ENCODE results near the gene RAB11FIP4. TPM values are rescaled to one million over a fixed set of nuclear protein-coding genes. Genes with fewer than 3 reads are reported as not detected.

The RAB11FIP4 gene
- total and polyA plus RNA-seq, 10 of the 15 experiments (the other 5 are each of a cell fraction or from before 2014, with no cell fraction given), result 1.4 to 27.0 (median 17.6) TPM

DNA sequence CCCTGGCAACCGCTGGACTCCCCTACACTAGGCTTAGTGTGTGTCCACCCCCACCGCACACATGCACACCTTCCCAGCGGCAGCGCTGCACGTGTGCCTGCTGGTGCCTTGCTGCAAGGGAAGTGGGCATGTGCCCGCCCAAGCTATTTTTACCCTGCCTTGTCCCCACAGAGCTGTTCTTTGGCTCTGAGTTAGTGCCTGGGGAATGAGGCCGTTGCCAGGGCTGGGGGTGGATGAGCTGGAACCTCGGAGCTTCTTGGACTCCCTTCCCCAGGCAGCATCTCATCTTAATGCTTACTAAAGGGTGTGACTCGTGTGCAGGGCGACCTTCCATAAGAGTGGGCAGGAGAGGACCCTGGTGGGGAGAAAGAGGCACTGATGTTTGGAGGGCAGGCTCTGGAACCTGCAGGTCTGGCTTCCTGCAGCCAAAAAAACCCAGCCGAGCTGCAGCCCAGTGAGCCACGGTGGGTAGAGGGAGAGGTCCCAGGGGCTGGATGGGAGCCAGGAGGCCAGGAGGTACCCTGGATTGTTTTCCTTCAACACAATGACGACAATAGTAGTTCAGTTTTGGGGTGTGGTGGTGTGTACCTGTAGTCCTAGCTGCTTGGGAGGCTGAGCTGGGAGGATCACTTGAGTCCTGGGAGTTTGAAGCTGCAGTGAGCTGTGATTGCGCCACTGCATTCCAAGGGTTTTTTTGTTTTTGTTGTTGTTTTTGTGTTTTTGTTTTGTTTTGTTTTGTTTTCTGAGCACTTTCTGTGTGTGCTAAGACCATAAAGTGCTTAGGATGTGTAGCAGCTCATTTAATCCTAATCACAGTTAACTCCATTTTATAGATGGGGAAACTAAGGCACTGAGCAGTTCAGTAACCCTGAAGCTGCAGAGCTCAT, 119.1 kb downstream of the RAB11FIP4 start:
- WGBS (ENCODE audit: insufficient coverage, insufficient replicate concordance, low lambda C conversion rate, missing lambda C conversion rate), result 75% methylated on average over 14 of the region's 14 CpGs
- Histone ChIP-seq H3K9ac (ENCODE audit: control insufficient read depth, insufficient read depth, low read length) (peak overlapping the region; percentile 48; the same call in 1 of the 2 replicates), H3K36me3 (ENCODE audit: control insufficient read depth in 2 of 2, insufficient read depth in 2 of 2, low read length in 1 of 2) (peaks cover 2 to 3% of the 10 kb centered on the region in 2 experiments; a peak in 2 of 4 replicates), H3K79me2 (ENCODE audit: control insufficient read depth, insufficient read depth, low read length) (peaks cover 16% of the 10 kb centered on the region), H3K27me3 (replicated peaks in 1 of 2; ENCODE audit: control insufficient read depth in 2 of 2, insufficient read depth in 2 of 2, low read length in 1 of 2) (no peaks in the 10 kb centered on the region), H3K4me2 (ENCODE audit: control insufficient read depth, insufficient read depth) (peak overlapping the region; percentile 98), H3K4me1 (ENCODE audit: control insufficient read depth, insufficient read depth, low read length) (peaks cover 27% of the 10 kb centered on the region), H3K27ac (ENCODE audit: control insufficient read depth, insufficient read depth) (no peak overlapping the region), H2AFZ (ENCODE audit: control insufficient read depth, low read depth, low read length) (peak overlapping the region; percentile 30; the same call in 1 of the 2 replicates), H4K20me1 (ENCODE audit: control insufficient read depth, insufficient read depth) (no peaks in the 10 kb centered on the region), H3K9me3 (replicated peaks; ENCODE audit: control insufficient read depth, insufficient read depth, low read length) (no peaks in the 10 kb centered on the region), H3K4me3 (no peak overlapping the region)
- SMC1A ChIA-PET (ENCODE audit: uncharacterized antibody, unreplicated experiment), result interaction anchor here (0.9 to 4.4 kb wide), 8 partner anchors 17 to 71 kb away, joined by 3 to 60 read pairs (median 4); no protein-coding TSS in a partner anchor
- ATAC-seq (no peak), DNase-seq (ENCODE audit: low read depth, low spot score) (no peak), FAIRE-seq (no peak)
- BruUV-seq (replicated peaks), result no TSS peak
- TF ChIP-seq BHLHE40 (IDR thresholded peaks at IDR 0.05; ENCODE audit: borderline replicate concordance in 1 of 2, low read depth in 2 of 2, low read length in 1 of 2) (0 out of 4 replicates have a peak, but pooled peaks of 1 of the 2 experiments have one; percentile 13), ESRRA (IDR thresholded peaks at IDR 0.05; ENCODE audit: low read length) (no peak)
- CTCF ChIA-PET, result interaction anchor here (0.7 to 4.0 kb wide), 11 partner anchors 11 to 332 kb away, joined by 3 to 23 read pairs (median 4); no protein-coding TSS in a partner anchor
- RAD21 ChIA-PET (ENCODE audit: unreplicated experiment), result interaction anchor here (0.8 to 4.7 kb wide), 6 partner anchors 14 to 74 kb away, joined by 3 to 61 read pairs (median 6); no protein-coding TSS in a partner anchor
- intact Hi-C loops (cut with micrococcal nuclease; ENCODE audit: unreplicated experiment), result no loop called here
- POLR2A ChIA-PET, result interaction anchor here (1.2 to 4.0 kb wide), 3 partner anchors 17 to 41 kb away, joined by 3 to 30 read pairs (median 28); no protein-coding TSS in a partner anchor
- in situ Hi-C loops (cut with MboI), result no loop called here

DNA sequence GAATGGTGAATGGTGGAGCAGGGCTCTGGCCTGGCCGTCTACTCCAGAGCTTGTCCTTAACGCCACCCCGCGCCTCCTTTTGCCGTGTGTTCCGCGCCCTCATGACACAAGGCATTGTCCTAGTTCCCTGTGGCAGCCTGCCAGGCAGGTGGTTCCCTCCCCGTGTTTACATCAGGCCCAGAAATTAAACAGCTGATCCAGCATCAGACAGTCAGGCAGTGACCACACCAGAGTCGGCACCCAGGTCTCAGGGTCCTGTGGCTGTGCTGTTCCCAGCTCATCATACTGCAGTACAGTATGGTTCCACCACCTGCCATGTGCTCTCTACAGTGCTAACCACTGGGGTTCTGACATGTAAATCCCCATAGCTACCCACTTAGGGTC, 119.7 kb downstream of the RAB11FIP4 start:
- WGBS (ENCODE audit: insufficient coverage, insufficient replicate concordance, low lambda C conversion rate, missing lambda C conversion rate), result 87% methylated on average over 9 of the region's 9 CpGs
- DNase-seq (ENCODE audit: low read depth, low spot score), result no peak
- TF ChIP-seq PAX5 (IDR thresholded peaks at IDR 0.05; ENCODE audit: borderline replicate concordance, low read depth, low read length), result no peak
- TF ChIP-seq BRCA1 (IDR thresholded peaks at IDR 0.05; ENCODE audit: low read depth, low read length), result no peak
- TF ChIP-seq, protein P1, sequence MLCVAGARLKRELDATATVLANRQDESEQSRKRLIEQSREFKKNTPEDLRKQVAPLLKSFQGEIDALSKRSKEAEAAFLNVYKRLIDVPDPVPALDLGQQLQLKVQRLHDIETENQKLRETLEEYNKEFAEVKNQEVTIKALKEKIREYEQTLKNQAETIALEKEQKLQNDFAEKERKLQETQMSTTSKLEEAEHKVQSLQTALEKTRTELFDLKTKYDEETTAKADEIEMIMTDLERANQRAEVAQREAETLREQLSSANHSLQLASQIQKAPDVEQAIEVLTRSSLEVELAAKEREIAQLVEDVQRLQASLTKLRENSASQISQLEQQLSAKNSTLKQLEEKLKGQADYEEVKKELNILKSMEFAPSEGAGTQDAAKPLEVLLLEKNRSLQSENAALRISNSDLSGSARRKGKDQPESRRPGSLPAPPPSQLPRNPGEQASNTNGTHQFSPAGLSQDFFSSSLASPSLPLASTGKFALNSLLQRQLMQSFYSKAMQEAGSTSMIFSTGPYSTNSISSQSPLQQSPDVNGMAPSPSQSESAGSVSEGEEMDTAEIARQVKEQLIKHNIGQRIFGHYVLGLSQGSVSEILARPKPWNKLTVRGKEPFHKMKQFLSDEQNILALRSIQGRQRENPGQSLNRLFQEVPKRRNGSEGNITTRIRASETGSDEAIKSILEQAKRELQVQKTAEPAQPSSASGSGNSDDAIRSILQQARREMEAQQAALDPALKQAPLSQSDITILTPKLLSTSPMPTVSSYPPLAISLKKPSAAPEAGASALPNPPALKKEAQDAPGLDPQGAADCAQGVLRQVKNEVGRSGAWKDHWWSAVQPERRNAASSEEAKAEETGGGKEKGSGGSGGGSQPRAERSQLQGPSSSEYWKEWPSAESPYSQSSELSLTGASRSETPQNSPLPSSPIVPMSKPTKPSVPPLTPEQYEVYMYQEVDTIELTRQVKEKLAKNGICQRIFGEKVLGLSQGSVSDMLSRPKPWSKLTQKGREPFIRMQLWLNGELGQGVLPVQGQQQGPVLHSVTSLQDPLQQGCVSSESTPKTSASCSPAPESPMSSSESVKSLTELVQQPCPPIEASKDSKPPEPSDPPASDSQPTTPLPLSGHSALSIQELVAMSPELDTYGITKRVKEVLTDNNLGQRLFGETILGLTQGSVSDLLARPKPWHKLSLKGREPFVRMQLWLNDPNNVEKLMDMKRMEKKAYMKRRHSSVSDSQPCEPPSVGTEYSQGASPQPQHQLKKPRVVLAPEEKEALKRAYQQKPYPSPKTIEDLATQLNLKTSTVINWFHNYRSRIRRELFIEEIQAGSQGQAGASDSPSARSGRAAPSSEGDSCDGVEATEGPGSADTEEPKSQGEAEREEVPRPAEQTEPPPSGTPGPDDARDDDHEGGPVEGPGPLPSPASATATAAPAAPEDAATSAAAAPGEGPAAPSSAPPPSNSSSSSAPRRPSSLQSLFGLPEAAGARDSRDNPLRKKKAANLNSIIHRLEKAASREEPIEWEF (IDR thresholded peaks at IDR 0.05; ENCODE audit: insufficient replicate concordance, low read depth, low read length), result no peak
- TF ChIP-seq, protein P2, sequence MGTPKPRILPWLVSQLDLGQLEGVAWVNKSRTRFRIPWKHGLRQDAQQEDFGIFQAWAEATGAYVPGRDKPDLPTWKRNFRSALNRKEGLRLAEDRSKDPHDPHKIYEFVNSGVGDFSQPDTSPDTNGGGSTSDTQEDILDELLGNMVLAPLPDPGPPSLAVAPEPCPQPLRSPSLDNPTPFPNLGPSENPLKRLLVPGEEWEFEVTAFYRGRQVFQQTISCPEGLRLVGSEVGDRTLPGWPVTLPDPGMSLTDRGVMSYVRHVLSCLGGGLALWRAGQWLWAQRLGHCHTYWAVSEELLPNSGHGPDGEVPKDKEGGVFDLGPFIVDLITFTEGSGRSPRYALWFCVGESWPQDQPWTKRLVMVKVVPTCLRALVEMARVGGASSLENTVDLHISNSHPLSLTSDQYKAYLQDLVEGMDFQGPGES (IDR thresholded peaks at IDR 0.05), result no peak
- no peak for TF ChIP-seq NFYB (IDR thresholded peaks at IDR 0.05; ENCODE audit: insufficient read depth, low read depth, low read length)

More for the DNA sequence above, 119.7 kb downstream of the RAB11FIP4 start:
- Histone ChIP-seq H2AFZ (ENCODE audit: control insufficient read depth, low read depth, low read length) (no peak overlapping the region), H3K27ac (ENCODE audit: control insufficient read depth, insufficient read depth) (no peak overlapping the region), H3K4me1 (ENCODE audit: control insufficient read depth, insufficient read depth, low read length) (peaks cover 27% of the 10 kb centered on the region), H3K9me3 (replicated peaks; ENCODE audit: control insufficient read depth, insufficient read depth, low read length) (no peaks in the 10 kb centered on the region), H3K79me2 (ENCODE audit: control insufficient read depth, insufficient read depth, low read length) (peaks cover 16% of the 10 kb centered on the region), H3K4me2 (ENCODE audit: control insufficient read depth, insufficient read depth) (no peak overlapping the region), H3K36me3 (ENCODE audit: control insufficient read depth in 2 of 2, insufficient read depth in 2 of 2, low read length in 1 of 2) (peaks cover 2 to 3% of the 10 kb centered on the region in 2 experiments; a peak in 2 of 4 replicates), H3K9ac (ENCODE audit: control insufficient read depth, insufficient read depth, low read length) (no peak overlapping the region), H4K20me1 (ENCODE audit: control insufficient read depth, insufficient read depth) (no peaks in the 10 kb centered on the region), H3K27me3 (replicated peaks in 1 of 2; ENCODE audit: control insufficient read depth in 2 of 2, insufficient read depth in 2 of 2, low read length in 1 of 2) (no peaks in the 10 kb centered on the region), H3K4me3 (no peak overlapping the region)
- SMC1A ChIA-PET (ENCODE audit: uncharacterized antibody, unreplicated experiment), result interaction anchor here (1.2 to 4.4 kb wide), 3 partner anchors 19 to 72 kb away, joined by 4 to 60 read pairs (median 10); no protein-coding TSS in a partner anchor
- POLR2A ChIA-PET, result interaction anchor here (0.5 to 4.0 kb wide), 4 partner anchors 9 to 37 kb away, joined by 3 to 30 read pairs (median 17); no protein-coding TSS in a partner anchor
- intact Hi-C loops (cut with micrococcal nuclease; ENCODE audit: unreplicated experiment) (no loop called here), in situ Hi-C loops (cut with MboI) (no loop called here)
- CTCF ChIA-PET, result interaction anchor here (1.1 to 4.0 kb wide), 7 partner anchors 12 to 331 kb away, joined by 3 to 23 read pairs (median 4); no protein-coding TSS in a partner anchor
- no peak for FAIRE-seq
- RAD21 ChIA-PET (ENCODE audit: unreplicated experiment), result interaction anchor here (0.8 to 4.7 kb wide), 4 partner anchors 13 to 24 kb away, joined by 3 to 61 read pairs (median 22); no protein-coding TSS in a partner anchor
- ATAC-seq, result no peak
- no TSS peak for BruUV-seq (replicated peaks)
